SK-N-SH treated with all-trans-retinoic acid at 6 μM for 48 hours (cell line): ENCODE data around the gene CYS1.

Experiments used
- BACH2 ChIP-seq: fragments of 250-450 bp; sonication (Bioruptor Pico); IDR thresholded peaks from 2 replicates; pipeline ENCODE4 v1.9.0; 2021; ENCODE audit warnings: mild to moderate bottlenecking, borderline replicate concordance
- CREB5 ChIP-seq: fragments of 250-450 bp; sonication (Bioruptor Pico); IDR thresholded peaks from 2 replicates; pipeline ENCODE4 v1.5.1; 2020; ENCODE audit warnings: low read depth, mild to moderate bottlenecking, moderate library complexity
- PPARA ChIP-seq: fragments of 250-450 bp; sonication (Bioruptor Pico); IDR thresholded peaks from 2 replicates; pipeline ENCODE4 v1.5.0; 2020; ENCODE audit warnings: mild to moderate bottlenecking, borderline replicate concordance
- TCF4 ChIP-seq: fragments of 250-450 bp; sonication (Bioruptor Pico); IDR thresholded peaks from 2 replicates; pipeline ENCODE4 v1.8.0; 2021; ENCODE audit warnings: mild to moderate bottlenecking, moderate library complexity, borderline replicate concordance
- TOX ChIP-seq: fragments of 250-450 bp; sonication (Bioruptor Pico); IDR thresholded peaks from 2 replicates; pipeline ENCODE4 v1.8.0; 2021; ENCODE audit warnings: mild to moderate bottlenecking, moderate library complexity, borderline replicate concordance
- TSHZ2 ChIP-seq: fragments of 250-450 bp; sonication (Bioruptor Pico); IDR thresholded peaks from 2 replicates; pipeline ENCODE4 v1.5.0; 2020; ENCODE audit warnings: mild to moderate bottlenecking, moderate library complexity
- ZFP30 ChIP-seq: fragments of 450-650 bp; formaldehyde crosslinking; IDR thresholded peaks from 2 replicates; pipeline ENCODE4 v1.5.0; 2022; ENCODE audit warnings: mild to moderate bottlenecking, moderate library complexity
- ZNF70 ChIP-seq: fragments of 450-650 bp; formaldehyde crosslinking; IDR thresholded peaks from 2 replicates; pipeline ENCODE4 v1.5.0; 2020; ENCODE audit warnings: mild to moderate bottlenecking, moderate library complexity

- TF ChIP-seq BACH2 (CRISPR knock-in tag) (no peak), ZFP30 (CRISPR knock-in tag) (no peak), TSHZ2 (CRISPR knock-in tag) (no peak), TOX (no peak), ZNF70 (CRISPR knock-in tag) (no peak), TCF4 (CRISPR knock-in tag) (no peak), PPARA (CRISPR knock-in tag) (no peak), CREB5 (CRISPR knock-in tag) (no peak)
Measured at GRCh38 chr2:10043256-10043905, 36.8 kb downstream of the CYS1 start, which contains the start of gene KLF11.
